ENCODE results near the gene HS6ST3. TPM values are rescaled to one million over a fixed set of nuclear protein-coding genes. Genes with fewer than 3 reads are reported as not detected.

Gene HS6ST3
- total and polyA plus RNA-seq, 10 donors, result 0.03 TPM; not detected in 9

GRCh38 chr13:96377835-96378234 lies 287.9 kb downstream of the HS6ST3 start:
- Histone ChIP-seq H3K4me1 (no peaks in the 10 kb centered on the region), H3K27me3 (replicated peaks in 1 of 7) (no peaks in the 10 kb centered on the region), H3K9me3 (peaks cover 0 to 3% (median 0%) of the 10 kb centered on the region in 8 donors), H3K36me3 (no peaks in the 10 kb centered on the region), H3K27ac (no peak overlapping the region), H3K4me3 (no peak overlapping the region)
- intact Hi-C loops (cut with DNase I; ENCODE audit: low total_unique reads), result no loop called here
- WGBS, 5 donors, result 77 to 96% (median 87%) methylated on average over 3 of the region's 3 CpGs
- no peak for DNase-seq
- TF ChIP-seq POLR2A (IDR thresholded peaks at IDR 0.05), result no peak

GRCh38 chr13:96379967-96380366 lies 290.1 kb downstream of the HS6ST3 start:
- Histone ChIP-seq H3K27me3 (replicated peaks in 1 of 7) (no peaks in the 10 kb centered on the region), H3K4me1 (no peaks in the 10 kb centered on the region), H3K4me3 (no peak overlapping the region), H3K9me3 (peaks cover 0 to 4% (median 0%) of the 10 kb centered on the region in 8 donors), H3K27ac (no peak overlapping the region), H3K36me3 (no peaks in the 10 kb centered on the region)
- DNase-seq, result no peak
- no peak for TF ChIP-seq CTCF (IDR thresholded peaks at IDR 0.05 in 8 of 11, conservative IDR thresholded peaks at IDR 0.05 in 3 of 11)
- no peak for TF ChIP-seq POLR2A (IDR thresholded peaks at IDR 0.05)
- no peak for TF ChIP-seq POLR2AphosphoS5 (IDR thresholded peaks at IDR 0.05)
- intact Hi-C loops (cut with DNase I; ENCODE audit: low total_unique reads), result no loop called here
- WGBS, 5 donors, result 80 to 90% (median 86%) methylated on average over 1 of the region's 1 CpG

- intact Hi-C loops (cut with DNase I; ENCODE audit: low total_unique reads), result no loop called here
- Histone ChIP-seq H3K9me3 (peaks cover 0 to 4% (median 0%) of the 10 kb centered on the region in 8 donors), H3K27ac (no peak overlapping the region), H3K36me3 (no peaks in the 10 kb centered on the region), H3K4me1 (no peaks in the 10 kb centered on the region), H3K27me3 (replicated peaks in 1 of 7) (no peaks in the 10 kb centered on the region), H3K4me3 (no peak overlapping the region)
- 74 to 85% (median 82%) methylated on average over 5 of the region's 5 CpGs for whole genome bisulfite sequencing, 5 donors
- DNase-seq, result no peak
- TF ChIP-seq CTCF (IDR thresholded peaks at IDR 0.05 in 8 of 11, conservative IDR thresholded peaks at IDR 0.05 in 3 of 11) (no peak), POLR2A (IDR thresholded peaks at IDR 0.05) (no peak), POLR2AphosphoS5 (IDR thresholded peaks at IDR 0.05) (no peak)
These were observed 291.8 kb downstream of the HS6ST3 start for GRCh38 chr13:96381681-96382080.

GRCh38 chr13:96388598-96388997 lies 298.7 kb downstream of the HS6ST3 start:
- intact Hi-C loops (cut with DNase I; ENCODE audit: low total_unique reads), result no loop called here
- Histone ChIP-seq H3K27ac (no peak overlapping the region), H3K4me1 (no peaks in the 10 kb centered on the region), H3K9me3 (peaks cover 0 to 8% (median 0%) of the 10 kb centered on the region in 8 donors), H3K4me3 (no peak overlapping the region), H3K36me3 (no peaks in the 10 kb centered on the region), H3K27me3 (replicated peaks in 1 of 7) (no peaks in the 10 kb centered on the region)
- 50 to 67% (median 54%) methylated on average over 2 of the region's 2 CpGs for WGBS, 5 donors
- TF ChIP-seq CTCF (IDR thresholded peaks at IDR 0.05 in 8 of 11, conservative IDR thresholded peaks at IDR 0.05 in 3 of 11) (no peak), POLR2AphosphoS5 (IDR thresholded peaks at IDR 0.05) (no peak), POLR2A (IDR thresholded peaks at IDR 0.05) (no peak)
- no peak for DNase-seq

GRCh38 chr13:96391606-96392005 lies 301.7 kb downstream of the HS6ST3 start:
- DNase-seq, result no peak
- peaks cover 0 to 6% (median 0%) of the 10 kb centered on the region in 8 donors for H3K9me3 ChIP-seq
- H3K36me3 ChIP-seq, result no peaks in the 10 kb centered on the region
- TF ChIP-seq CTCF (IDR thresholded peaks at IDR 0.05 in 8 of 11, conservative IDR thresholded peaks at IDR 0.05 in 3 of 11) (no peak), POLR2A (IDR thresholded peaks at IDR 0.05) (no peak), POLR2AphosphoS5 (IDR thresholded peaks at IDR 0.05) (no peak)
- no peak overlapping the region for H3K27ac ChIP-seq
- intact Hi-C loops (cut with DNase I; ENCODE audit: low total_unique reads), result no loop called here
- no peaks in the 10 kb centered on the region for H3K4me1 ChIP-seq
- H3K4me3 ChIP-seq, result no peak overlapping the region
- WGBS, 5 donors, result 76 to 89% (median 78%) methylated on average over 6 of the region's 6 CpGs
- H3K27me3 ChIP-seq (replicated peaks in 1 of 7), result no peaks in the 10 kb centered on the region

Measured in spleen (tissue), 11 donors.